GM21423 (cell line): ENCODE data around the gene SHC2.
"Not testable (repeated sequence)": the region's sequence is repeated elsewhere in the genome, so short reads cannot be mapped to it uniquely, and the experiment has no call there.

Source experiments
- ATAC-seq: cut with Tn5 transposase; IDR thresholded peaks from one replicate; pipeline ENCODE4 v1.9.1; 2021; ENCODE audit warnings: mild to moderate bottlenecking, moderate library complexity; ENCODE audit not compliant: unreplicated experiment

SHC2 gene

DNA sequence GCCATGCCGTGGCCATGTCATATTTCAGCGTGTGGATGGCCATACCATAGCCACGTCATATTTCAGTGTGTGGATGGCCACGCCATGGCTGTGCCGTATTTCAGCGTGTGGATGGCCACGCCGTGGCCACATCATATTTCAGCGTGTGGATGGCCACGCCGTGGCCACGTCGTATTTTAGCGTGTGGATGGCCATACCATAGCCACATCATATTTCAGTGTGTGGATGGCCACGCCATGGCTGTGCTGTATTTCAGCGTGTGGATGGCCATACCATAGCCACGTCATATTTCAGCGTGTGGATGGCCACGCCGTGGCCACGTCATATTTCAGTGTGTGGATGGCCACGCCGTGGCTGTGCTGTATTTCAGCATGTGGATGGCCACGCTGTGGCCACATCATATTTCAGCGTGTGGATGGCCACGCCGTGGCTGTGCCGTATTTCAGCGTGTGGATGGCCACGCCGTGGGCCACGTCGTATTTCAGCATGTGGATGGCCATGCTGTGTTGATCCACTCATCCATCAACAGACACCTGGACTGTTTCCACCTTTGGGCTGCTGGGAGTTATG is 9.8 kb downstream of the SHC2 start:
- not testable (repeated sequence) for ATAC-seq

- no peak for ATAC-seq
Measured at GRCh38 chr19:449916-450315, 10.9 kb downstream of the SHC2 start.

DNA sequence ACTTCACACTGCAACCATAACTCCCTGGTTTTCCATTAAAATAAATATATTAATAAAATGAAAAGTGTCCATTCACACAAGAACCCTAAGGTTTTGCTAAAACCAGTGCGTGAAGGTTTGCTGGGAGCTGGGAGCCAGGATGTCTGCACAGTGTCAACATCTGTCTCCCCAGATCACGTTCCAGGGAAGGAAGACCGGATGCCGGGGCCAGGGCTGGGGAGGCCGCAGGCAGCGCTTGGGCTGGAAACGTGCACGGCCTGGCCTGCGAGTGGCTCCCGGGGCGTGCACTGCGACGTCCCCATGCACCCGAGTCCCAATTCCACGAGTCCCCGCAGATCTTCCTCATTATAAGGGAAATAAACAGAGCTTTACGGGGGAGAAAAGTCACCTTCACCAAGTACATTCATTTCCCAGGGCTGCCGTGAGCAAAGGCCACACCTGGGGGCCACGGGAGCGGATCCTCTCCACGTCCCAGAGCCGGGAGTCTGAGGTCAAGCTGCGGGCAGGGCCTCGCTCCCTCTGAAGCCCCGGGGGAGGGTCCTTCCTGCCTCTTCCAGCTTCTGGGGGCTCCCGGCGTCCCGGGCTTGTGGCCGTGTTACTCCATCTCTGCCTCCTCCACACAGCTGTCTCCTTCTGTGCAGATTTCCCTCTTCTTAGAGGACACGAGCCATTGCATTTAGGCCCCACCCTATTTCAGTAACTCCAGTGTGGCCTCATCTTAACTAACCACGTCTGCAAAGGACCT is 12.8 kb downstream of the SHC2 start:
- no peak for ATAC-seq

GRCh38 chr19:447064-447426 is 13.8 kb downstream of the SHC2 start:
- no peak for ATAC-seq

GRCh38 chr19:444677-445210 is 16.1 kb downstream of the SHC2 start:
- no peak for ATAC-seq

DNA sequence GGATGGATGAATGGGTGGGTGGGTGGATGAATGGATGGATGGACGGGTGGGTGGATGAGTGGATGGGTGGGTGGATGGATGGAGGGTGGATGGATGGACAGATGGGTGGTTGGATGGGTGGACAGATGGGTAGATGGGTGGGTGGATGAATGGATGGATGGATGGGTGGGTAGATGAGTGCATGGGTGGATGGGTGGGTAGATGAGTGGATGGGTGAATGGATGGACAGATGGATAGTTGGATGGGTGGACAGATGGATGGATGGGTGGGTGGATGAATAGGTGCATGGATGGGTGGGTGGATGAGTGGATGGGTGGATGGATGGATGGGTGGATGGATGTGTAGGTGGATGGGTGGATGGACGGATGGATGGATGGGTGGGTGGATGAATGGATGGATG is 17.8 kb downstream of the SHC2 start:
- no peak for ATAC-seq

DNA sequence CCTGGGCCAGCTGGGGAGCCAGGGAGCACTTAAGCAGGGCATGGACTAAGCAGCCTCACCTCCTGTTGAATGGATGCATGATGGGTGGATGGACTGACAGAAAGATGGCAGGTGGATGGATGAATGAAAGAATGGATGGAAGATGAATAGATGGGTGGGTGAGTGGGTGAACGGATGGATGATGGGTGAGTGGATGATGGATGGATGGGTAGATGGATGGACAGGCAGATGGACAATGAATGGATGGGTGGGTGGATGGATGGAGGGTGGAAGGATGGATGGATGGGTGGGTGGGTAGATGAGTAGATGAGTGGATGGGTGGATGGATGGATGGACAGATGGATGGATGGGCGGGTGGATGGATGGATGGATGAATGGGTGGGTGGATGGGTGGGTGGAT is 18.7 kb downstream of the SHC2 start:
- ATAC-seq, result no peak

GRCh38 chr19:441213-441836 is 19.5 kb downstream of the SHC2 start:
- no peak for ATAC-seq

DNA sequence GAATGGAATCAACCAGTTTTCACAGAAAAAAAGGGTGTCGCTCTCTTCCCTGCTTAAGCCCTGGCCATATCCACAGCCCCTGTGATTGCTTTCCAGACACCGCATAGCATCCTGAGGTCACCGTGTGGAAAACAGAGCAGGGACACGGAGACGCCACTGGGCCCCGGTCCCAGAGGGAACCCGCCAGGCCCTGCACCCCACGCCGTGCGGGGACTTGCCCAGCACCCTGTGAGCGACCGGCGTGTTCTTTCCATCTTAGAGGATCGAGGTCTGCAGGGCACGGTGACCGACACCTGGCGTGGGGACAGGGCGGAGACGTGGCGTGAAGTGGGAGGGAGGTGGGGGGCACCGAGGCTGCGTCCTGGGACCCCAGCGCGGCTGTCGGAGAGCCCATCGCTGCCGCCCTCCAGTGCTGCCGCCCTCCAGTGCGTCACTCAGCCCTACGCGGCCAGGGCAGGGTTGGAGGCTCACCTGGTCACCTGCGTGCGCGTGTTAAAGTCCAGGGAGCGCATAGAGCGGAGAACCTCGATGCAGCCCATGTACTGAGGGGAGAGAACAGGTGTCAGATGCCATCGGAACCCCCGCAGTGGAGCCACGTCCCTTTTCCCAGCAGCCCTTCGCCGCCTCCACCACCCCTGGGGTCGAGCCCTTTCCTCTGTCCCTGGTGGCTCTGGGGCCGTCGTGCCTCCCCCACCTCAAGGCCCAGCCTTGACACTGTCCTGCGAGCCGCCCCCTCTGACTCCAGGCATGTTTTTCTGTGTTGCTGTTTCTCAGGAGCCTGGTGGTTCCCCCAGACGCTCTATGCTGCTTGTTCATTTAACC is 20.2 kb downstream of the SHC2 start:
- no peak for ATAC-seq

- no peak for ATAC-seq
Measured at GRCh38 chr19:439167-439900, 21.5 kb downstream of the SHC2 start.

- ATAC-seq, result no peak
Measured at GRCh38 chr19:438416-438958, 22.3 kb downstream of the SHC2 start.

GRCh38 chr19:437041-437440 is 23.8 kb downstream of the SHC2 start:
- ATAC-seq, result no peak

GRCh38 chr19:436413-436950 is 24.4 kb downstream of the SHC2 start:
- ATAC-seq, result no peak

DNA sequence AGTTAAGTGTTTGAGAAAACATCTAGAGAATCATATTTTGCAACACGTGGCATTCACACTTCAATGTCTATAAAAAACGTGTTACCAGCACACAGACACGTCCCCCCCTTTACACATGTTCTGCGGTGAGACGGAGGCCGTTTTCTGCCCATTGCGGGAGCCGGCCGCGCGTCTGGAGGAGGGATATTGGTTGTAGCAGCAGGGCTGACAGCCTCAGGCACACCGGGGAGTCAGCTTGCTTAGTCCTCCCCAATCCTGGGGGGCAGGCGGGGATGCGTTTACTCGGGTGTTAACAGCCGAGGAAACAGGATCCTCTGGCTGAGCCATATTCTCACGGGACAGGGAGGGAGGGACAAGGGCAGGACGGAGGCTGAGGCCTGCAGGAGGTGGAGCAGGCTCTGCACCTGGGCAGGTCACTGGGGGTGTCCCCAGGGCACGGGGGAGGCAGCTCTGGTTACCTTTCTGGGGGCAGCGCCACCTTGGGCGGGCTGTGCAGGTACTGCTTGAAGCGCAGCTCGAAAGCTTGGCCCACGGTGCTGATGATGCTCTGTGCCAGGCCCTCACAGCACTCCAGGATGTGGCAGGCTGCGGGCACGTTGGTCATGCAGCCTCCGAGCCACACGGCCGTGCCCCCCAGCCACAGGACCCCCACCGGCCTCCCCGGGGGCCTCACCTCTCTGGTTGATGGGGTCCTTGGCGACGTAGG is 25.0 kb downstream of the SHC2 start:
- ATAC-seq, result no peak

DNA sequence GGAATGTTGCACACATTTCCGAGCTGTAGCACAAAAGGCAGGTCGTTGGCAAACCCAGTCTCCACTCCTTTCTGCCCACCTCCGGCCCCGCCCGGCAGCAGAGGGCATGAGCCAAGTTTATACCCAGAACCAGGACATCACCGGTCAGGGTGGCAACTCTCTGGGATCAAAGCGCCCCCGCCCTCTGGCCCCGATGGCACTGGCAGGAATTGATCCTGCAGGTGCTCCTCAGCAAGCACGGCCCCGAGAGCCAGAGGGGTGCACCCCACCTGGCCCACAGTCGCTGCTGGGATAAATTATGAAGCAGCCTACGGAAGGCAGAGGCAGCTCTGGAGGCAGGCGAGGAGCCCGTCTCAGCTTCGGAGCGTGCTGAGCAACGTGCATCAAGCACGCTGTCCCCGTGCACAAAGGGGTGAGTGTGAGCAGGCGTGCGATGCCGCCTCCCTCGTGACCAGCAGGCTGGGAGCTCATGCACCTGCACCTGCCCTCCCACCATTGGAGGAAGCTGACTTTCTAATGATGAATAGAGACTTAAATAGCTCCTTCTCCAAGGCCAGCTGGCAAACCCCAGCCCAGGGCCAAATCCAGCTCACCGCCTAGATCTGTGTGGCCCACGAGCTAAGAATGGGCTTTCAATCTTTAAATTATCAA is 25.7 kb downstream of the SHC2 start:
- no peak for ATAC-seq

GRCh38 chr19:434152-434960 is 26.5 kb downstream of the SHC2 start:
- ATAC-seq, result no peak

DNA sequence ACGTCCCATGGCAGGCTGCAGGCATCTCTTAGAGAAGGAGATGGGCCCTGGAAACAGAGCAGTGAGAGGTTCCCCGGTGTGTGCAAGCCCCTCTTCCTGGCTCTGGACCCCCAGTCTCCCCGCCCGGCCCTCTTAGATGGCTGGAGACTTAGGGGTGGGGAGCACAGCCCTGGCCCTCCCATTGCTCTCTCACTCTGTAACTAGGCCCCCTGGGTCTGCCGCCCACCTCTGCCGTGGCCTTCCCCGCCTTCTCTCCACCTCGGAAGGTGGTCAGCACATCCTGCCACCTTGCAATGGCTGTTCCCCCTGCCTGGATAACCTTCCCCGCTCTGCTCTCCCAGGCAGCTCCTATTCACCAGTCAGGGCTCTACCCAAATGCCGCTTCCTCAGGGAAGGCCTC is 30.1 kb downstream of the SHC2 start:
- ATAC-seq, result no peak

GRCh38 chr19:428149-428548 is 32.7 kb downstream of the SHC2 start:
- ATAC-seq, result no peak
